Esophagus squamous epithelium (tissue), 4 donors: Measurements from ENCODE around the gene KIF21B.

Source experiments
- CTCF ChIP-seq, 6 experiments: fragments of 450-650 bp in 4 of 6; fragments of 200-600 bp in 2 of 6; sonication (generic) in 2 of 6; IDR thresholded peaks; one replicate each; pipeline ENCODE4 v1.5.1; 2016 to 2019; ENCODE audit warnings: antibody characterized with exemption in 6 of 6, mild to moderate bottlenecking in 4 of 6, moderate library complexity in 4 of 6
- POLR2A ChIP-seq, 4 donors: fragments of 450-650 bp; IDR thresholded peaks; one replicate each; pipeline ENCODE4 v1.6.1; 2017; ENCODE audit warnings: antibody characterized with exemption in 4 of 4, mild to moderate bottlenecking in 4 of 4, moderate library complexity in 3 of 4

DNA sequence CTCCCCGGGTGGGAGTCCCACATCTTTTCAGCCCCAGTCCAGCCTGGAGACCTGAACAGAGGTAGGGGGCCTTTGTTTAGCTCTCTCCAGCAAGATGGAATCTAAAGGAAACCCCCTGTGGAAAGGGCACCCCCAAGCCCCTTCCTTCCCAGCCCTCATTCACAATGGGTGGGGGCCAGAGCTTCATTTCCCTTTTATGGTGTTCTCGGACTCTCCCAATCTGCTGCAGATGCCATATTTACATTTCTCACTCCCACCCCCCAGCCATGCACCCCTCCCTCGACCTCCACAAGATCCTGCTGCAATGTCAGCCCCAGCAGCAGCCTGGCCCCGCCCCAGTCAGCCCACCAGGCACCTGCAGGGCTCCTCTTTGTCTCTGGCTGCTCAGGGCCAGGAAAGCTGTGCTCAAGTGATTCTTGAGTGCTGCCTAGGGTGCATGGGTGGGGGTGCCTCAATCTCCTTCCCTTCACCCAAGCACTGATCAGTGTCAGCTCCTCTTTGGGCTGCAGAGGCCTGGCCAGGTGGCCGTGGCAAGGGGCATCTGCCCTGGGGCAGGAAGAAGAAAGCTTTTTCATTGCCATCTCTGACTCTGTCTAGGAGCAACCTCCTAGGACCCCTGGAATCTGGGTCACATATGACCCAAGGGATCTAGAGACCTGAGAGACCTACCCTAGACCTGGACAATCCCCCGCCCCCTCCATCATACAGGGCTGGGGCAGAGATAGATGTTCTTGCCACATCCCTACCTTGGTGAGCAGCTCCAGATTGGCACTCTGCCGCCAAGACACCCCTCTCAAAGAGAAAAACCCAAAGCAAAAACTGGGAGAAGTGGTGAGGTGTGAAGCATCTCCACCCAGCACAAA is 1.7 kb downstream of the KIF21B start:
- TF ChIP-seq CTCF (IDR thresholded peaks at IDR 0.05) (no peak), POLR2A (IDR thresholded peaks at IDR 0.05) (no peak)
